HepG2 (cell line): Measurements from ENCODE around the gene CDC42BPG. TPM values are rescaled to one million over a fixed set of nuclear protein-coding genes. Genes with fewer than 3 reads are reported as not detected.

ENCODE experiments used
- ATAC-seq: fragments of 200-7000 bp; cut with Tn5 transposase; 3 replicates; pipeline ENCODE4 v1.9.1; 2020; ENCODE audit warnings: mild to moderate bottlenecking, moderate library complexity
- BruUV-seq: library from RNA; stranded (reverse); fragments of 400-500 nt; replicated peaks from 2 replicates; lab custom pipeline; 2021; lab: Mats Ljungman, UMichigan
- CTCF ChIA-PET: fragments of 300-600 bp; formaldehyde crosslinking; extraction: SDS; loops from one replicate; lab custom pipeline; 2021; ENCODE audit warnings: low total read pairs, inconsistent platforms, low intra/inter-chr PET ratio; lab: Yijun Ruan, JAX
- POLR2A ChIA-PET: fragments of 350-600 bp; sonication (Branson Sonifier 250); formaldehyde crosslinking; loops from one replicate; lab custom pipeline; 2020; ENCODE audit warnings: antibody characterized with exemption, inconsistent platforms; lab: Yijun Ruan, JAX
- DNase-seq: peaks from one replicate; pipeline ENCODE4 v3.0.0-alpha.2; 2015; ENCODE audit warnings: low spot score
- FAIRE-seq: peaks from 3 replicates; lab custom pipeline; 2011; peaks lifted over from hg19 to GRCh38; lab: Jason Lieb, UNC
- H2AFZ ChIP-seq: one replicate; pipeline ENCODE4 v1.6.1; 2011; ENCODE audit warnings: low read length, inconsistent platforms
- H3K27ac ChIP-seq: fragments of 300-600 bp; 3 replicates; pipeline ENCODE4 v1.8.0; 2011; ENCODE audit warnings: mixed run types, mild to moderate bottlenecking, mixed read lengths, low read length, inconsistent platforms; ENCODE audit not compliant: insufficient read depth; ENCODE audit errors: extremely low read length
- H3K27me3 ChIP-seq, 2 experiments: fragments of 200-600 bp in 1 of 2; 2 replicates in 1 of 2; 3 replicates in 1 of 2; pipeline versions ENCODE4 v1.6.0 to v1.8.0; 2011; ENCODE audit warnings: low read length in 2 of 2, mild to moderate bottlenecking in 2 of 2, moderate library complexity in 2 of 2, inconsistent platforms in 1 of 2; ENCODE audit not compliant: insufficient read depth in 2 of 2, control insufficient read depth in 1 of 2
- H3K36me3 ChIP-seq, 2 experiments: fragments of 200-600 bp in 1 of 2; replicated peaks in 1 of 2; 2 replicates in 1 of 2; 3 replicates in 1 of 2; pipeline versions ENCODE4 v1.5.1 to v1.8.0; 2011; ENCODE audit warnings: low read length in 2 of 2, inconsistent platforms in 1 of 2; ENCODE audit not compliant: insufficient read depth in 2 of 2, control insufficient read depth in 1 of 2
- H3K4me1 ChIP-seq: 2 replicates; pipeline ENCODE4 v1.5.1; 2012; ENCODE audit warnings: low read length, inconsistent platforms; ENCODE audit not compliant: insufficient read depth
- H3K4me2 ChIP-seq: 2 replicates; pipeline ENCODE4 v1.6.0; 2011; ENCODE audit warnings: low read depth, low read length, inconsistent platforms
- H3K4me3 ChIP-seq, 3 experiments: fragments of 200-600 bp in 1 of 3; sonication (generic), shearing (Covaris generic) in 1 of 3; replicated peaks in 1 of 3; 2 replicates each; pipeline ENCODE4 v1.5.1; 2011 to 2016; ENCODE audit warnings: low read length in 3 of 3, inconsistent platforms in 2 of 3, low read depth in 2 of 3, mild to moderate bottlenecking in 2 of 3, control low read depth in 1 of 3, mixed read lengths in 1 of 3; ENCODE audit not compliant: insufficient read depth in 1 of 3
- H3K79me2 ChIP-seq: one replicate; pipeline ENCODE4 v1.6.1; 2011; ENCODE audit warnings: low read length, inconsistent platforms; ENCODE audit not compliant: insufficient read depth
- H3K9ac ChIP-seq: 2 replicates; pipeline ENCODE4 v1.6.0; 2011; ENCODE audit warnings: mild to moderate bottlenecking, low read depth, low read length, inconsistent platforms; ENCODE audit not compliant: insufficient read depth
- H3K9me3 ChIP-seq: 2 replicates; pipeline ENCODE4 v1.5.1; 2012; ENCODE audit warnings: mild to moderate bottlenecking, low read length
- H4K20me1 ChIP-seq: 2 replicates; pipeline ENCODE4 v1.6.0; 2011; ENCODE audit warnings: inconsistent platforms, mild to moderate bottlenecking, low read length, moderate library complexity; ENCODE audit not compliant: insufficient read depth
- ELF4 ChIP-seq: sonication (generic); formaldehyde crosslinking; IDR thresholded peaks from 2 replicates; pipeline ENCODE4 v1.5.0; 2020; ENCODE audit warnings: missing genetic modification reagents, mild to moderate bottlenecking, moderate library complexity, borderline replicate concordance
- KLF6 ChIP-seq: IDR thresholded peaks from 2 replicates; pipeline ENCODE4 v1.8.0; 2016; ENCODE audit warnings: missing biosample characterization, missing genetic modification reagents
- NR2F2 ChIP-seq: IDR thresholded peaks from 2 replicates; pipeline ENCODE4 v1.6.1; 2012; ENCODE audit warnings: low read depth, inconsistent platforms, borderline replicate concordance
- PHB2 ChIP-seq: fragments of 450-650 bp; IDR thresholded peaks from 2 replicates; pipeline ENCODE4 v1.6.1; 2018; ENCODE audit not compliant: partially characterized antibody
- YEATS2 ChIP-seq: sonication (generic); formaldehyde crosslinking; IDR thresholded peaks from 2 replicates; pipeline ENCODE4 v1.4.0; 2020; ENCODE audit warnings: missing genetic modification reagents, borderline replicate concordance
- ZFP36L1 ChIP-seq: sonication (generic); formaldehyde crosslinking; IDR thresholded peaks from 2 replicates; pipeline ENCODE4 v1.8.0; 2022; ENCODE audit warnings: mild to moderate bottlenecking, missing genetic modification reagents, moderate library complexity
- ZNF263 ChIP-seq: sonication (generic); formaldehyde crosslinking; IDR thresholded peaks from 2 replicates; pipeline ENCODE4 v1.4.0; 2020; ENCODE audit warnings: missing genetic modification reagents
- ZNF280D ChIP-seq: sonication (generic); formaldehyde crosslinking; IDR thresholded peaks from 2 replicates; pipeline ENCODE4 v1.5.1; 2020; ENCODE audit warnings: mild to moderate bottlenecking, missing genetic modification reagents
- ZNF34 ChIP-seq: sonication (generic); formaldehyde crosslinking; IDR thresholded peaks from 2 replicates; pipeline ENCODE4 v1.4.0; 2020; ENCODE audit warnings: mild to moderate bottlenecking, missing genetic modification reagents, borderline replicate concordance
- ZNF577 ChIP-seq: sonication (generic); formaldehyde crosslinking; IDR thresholded peaks from 2 replicates; pipeline ENCODE4 v1.4.0; 2020; ENCODE audit warnings: mild to moderate bottlenecking, low read depth, missing genetic modification reagents, borderline replicate concordance
- ZNF644 ChIP-seq: IDR thresholded peaks from 2 replicates; pipeline ENCODE4 v1.6.1; 2016; ENCODE audit warnings: low read depth
- ZNF704 ChIP-seq: sonication (generic); formaldehyde crosslinking; IDR thresholded peaks from 2 replicates; pipeline ENCODE4 v1.8.1; 2023; ENCODE audit warnings: mild to moderate bottlenecking, inconsistent platforms, moderate library complexity, missing genetic modification reagents, borderline replicate concordance
- WGBS: methylation state at CpG from one replicate; pipeline ENCODE4 v1.1.6; 2017; ENCODE audit warnings: low lambda C conversion rate; 5-methylcytosine and 5-hydroxymethylcytosine counted together
- in situ Hi-C: cut with HindIII; loops from 2 replicates; pipeline ENCODE4 v1.10.0; 2017; ENCODE audit warnings: low pct_unique_long_range_greater_than_20kb; ENCODE audit not compliant: extremely low pct_ligation_motif_present
- intact Hi-C: fragments of 100-400 bp; cut with micrococcal nuclease; formaldehyde crosslinking; loops from one replicate; pipeline ENCODE4 v1.10.0; 2022; ENCODE audit not compliant: unreplicated experiment
- polyA plus RNA-seq, 8 experiments: library from polyadenylated mRNA; depleted of rRNA in 3 of 8; stranded (reverse) in 7 of 8; unstranded in 1 of 8; fragments of >200 nt; fragmentation: Illumina TruSeq in 4 of 8; extraction: Trizol in 4 of 8; gene quantifications; 2 replicates each; pipeline versions ENCODE4 v1.2.1 to v1.2.3, GENCODE V29; 2011 to 2016; ENCODE audit warnings: low read depth in 4 of 8, missing spikeins in 1 of 8, mixed read lengths in 1 of 8; ENCODE audit not compliant: insufficient read depth in 1 of 8
- total RNA-seq, 5 experiments: library from RNA; depleted of rRNA; stranded (reverse); fragments of >200 nt; fragmentation: Illumina TruSeq; extraction: Trizol; gene quantifications; 2 replicates each; pipeline ENCODE4 v1.2.3, GENCODE V29; 2016; ENCODE audit warnings: low read depth in 1 of 5

The CDC42BPG gene
- total and polyA plus RNA-seq, 2 of the 13 experiments (the other 11 are each of a cell fraction or from before 2014, with no cell fraction given) = 0.55 to 1.4 TPM

GRCh38 chr11:64863391-64864060 is 19.1 kb upstream of the CDC42BPG start:
- Histone ChIP-seq H3K4me3 (no peak overlapping the region), H3K9me3 (no peaks in the 10 kb centered on the region), H3K36me3 (peaks cover 7 to 30% of the 10 kb centered on the region in 2 experiments; a peak in 4 of 5 replicates), H3K27me3 (no peaks in the 10 kb centered on the region), H3K27ac (no peak overlapping the region), H3K79me2 (peaks cover 33% of the 10 kb centered on the region), H4K20me1 (no peaks in the 10 kb centered on the region), H3K9ac (no peak overlapping the region), H3K4me2 (no peak overlapping the region), H3K4me1 (peaks cover 38% of the 10 kb centered on the region), H2AFZ (no peak overlapping the region)
- ChIA-PET CTCF (no interaction called here), POLR2A (interaction anchor here (1.3 to 1.7 kb wide), 5 partner anchors 8 to 29 kb away, joined by 3 to 9 read pairs (median 3); no protein-coding TSS in a partner anchor)
- whole genome bisulfite sequencing = 94% methylated on average over 17 of the region's 23 CpGs
- TF ChIP-seq ZNF34 (CRISPR knock-in tag) (no peak), ZNF263 (peak; percentile 69; the same call in 1 of the 2 replicates)
- in situ Hi-C loops = no loop called here
- ATAC-seq = no peak
- no peak for FAIRE-seq
- BruUV-seq = no TSS peak
- intact Hi-C loops = no loop called here
- DNase-seq = no peak

GRCh38 chr11:64862987-64863390 is 18.5 kb upstream of the CDC42BPG start:
- H3K9ac ChIP-seq = no peak overlapping the region
- intact Hi-C loops = no loop called here
- BruUV-seq = no TSS peak
- TF ChIP-seq ZNF577 = no peak
- no peak for TF ChIP-seq KLF6
- TF ChIP-seq ZNF704 (CRISPR knock-in tag) = no peak
- TF ChIP-seq NR2F2 = no peak
- TF ChIP-seq ZFP36L1 (CRISPR knock-in tag) = no peak
- no peak for TF ChIP-seq YEATS2 (CRISPR knock-in tag)
- no peak for TF ChIP-seq ZNF644
- TF ChIP-seq ZNF280D (CRISPR knock-in tag) = no peak
- no peak for TF ChIP-seq ELF4 (CRISPR knock-in tag)
- TF ChIP-seq PHB2 = no peak

More at GRCh38 chr11:64862987-64863390, 18.5 kb upstream of the CDC42BPG start:
- Histone ChIP-seq H3K4me3 (no peak overlapping the region), H3K36me3 (peaks cover 7 to 30% of the 10 kb centered on the region in 2 experiments; a peak in 4 of 5 replicates), H3K27me3 (no peaks in the 10 kb centered on the region), H3K4me1 (peaks cover 38% of the 10 kb centered on the region), H2AFZ (no peak overlapping the region), H3K4me2 (no peak overlapping the region), H3K9me3 (no peaks in the 10 kb centered on the region), H4K20me1 (no peaks in the 10 kb centered on the region), H3K79me2 (peaks cover 28% of the 10 kb centered on the region), H3K27ac (no peak overlapping the region)
- FAIRE-seq (no peak), DNase-seq (no peak), ATAC-seq (no peak)
- ChIA-PET CTCF (no interaction called here), POLR2A (interaction anchor here (2.7 kb wide), 1 partner anchor 10 kb away, joined by 10 read pairs; no protein-coding TSS in a partner anchor)
- WGBS = 92% methylated on average over 9 of the region's 9 CpGs
- in situ Hi-C loops = no loop called here
